ENCODE measurements around the gene GFRAL.
A peak's percentile ranks its signal among the peaks of the same experiment; 100 is the strongest.

Gene GFRAL

GRCh38 chr6:55299286-55299985 is 27.8 kb upstream of the GFRAL start:
- no peak overlapping the region for H3K9ac ChIP-seq (ENCODE audit: low read length)
- H3K4me1 ChIP-seq (ENCODE audit: control insufficient read depth in 1 of 2, insufficient read depth in 2 of 2, low read length in 2 of 2), result no peaks in the 10 kb centered on the region
- H2BK5ac ChIP-seq (ENCODE audit: low read depth, low read length, poor library complexity), result no peak overlapping the region
- no peaks in the 10 kb centered on the region for H3K36me3 ChIP-seq (ENCODE audit: control insufficient read depth in 1 of 2, insufficient read depth in 2 of 2, low read length in 2 of 2)
- no peak overlapping the region for H4K8ac ChIP-seq (ENCODE audit: low read depth, low read length)
- no peak overlapping the region for H2BK120ac ChIP-seq (ENCODE audit: insufficient read depth, low read length, poor library complexity)
- no peaks in the 10 kb centered on the region for H3K9me3 ChIP-seq (ENCODE audit: insufficient read depth, low read depth, low read length)
- no peak for DNase-seq
- no peak overlapping the region for H3K18ac ChIP-seq (ENCODE audit: low read length)
- H3K14ac ChIP-seq (ENCODE audit: low read length), result no peak overlapping the region
- no peak overlapping the region for H2BK12ac ChIP-seq (ENCODE audit: low read length)
- H2AFZ ChIP-seq (ENCODE audit: insufficient read depth, low read length, poor library complexity), result no peak overlapping the region
- no peak overlapping the region for H4K12ac ChIP-seq (ENCODE audit: low read depth, low read length)
- H3K27me3 ChIP-seq (ENCODE audit: insufficient read depth, low read length), result no peaks in the 10 kb centered on the region
- H3K4ac ChIP-seq (ENCODE audit: low read depth, low read length), result no peak overlapping the region
- WGBS (ENCODE audit: extremely low coverage, insufficient coverage, insufficient read length), result no CpG with 5 or more reads among the region's 5 CpGs
- no peak overlapping the region for H3K23ac ChIP-seq (ENCODE audit: low read length)
- H4K91ac ChIP-seq (ENCODE audit: low read depth, low read length), result no peak overlapping the region
- H3K79me1 ChIP-seq (ENCODE audit: low read length), result no peaks in the 10 kb centered on the region
- no peaks in the 10 kb centered on the region for H3K79me2 ChIP-seq (ENCODE audit: control insufficient read depth, insufficient read depth, low read length, poor library complexity)
- no peak overlapping the region for H2AK5ac ChIP-seq (ENCODE audit: low read length)
- H3K4me2 ChIP-seq (ENCODE audit: low read length), result no peak overlapping the region
- no peak overlapping the region for H3K27ac ChIP-seq (ENCODE audit: low read depth, low read length)
- no peak overlapping the region for H3K4me3 ChIP-seq (ENCODE audit: low read depth, low read length)

- H3K23ac ChIP-seq (ENCODE audit: low read length), result no peak overlapping the region
- no peak overlapping the region for H4K12ac ChIP-seq (ENCODE audit: low read depth, low read length)
- no peak overlapping the region for H2BK5ac ChIP-seq (ENCODE audit: low read depth, low read length, poor library complexity)
- no peak overlapping the region for H3K27ac ChIP-seq (ENCODE audit: low read depth, low read length)
- WGBS (ENCODE audit: extremely low coverage, insufficient coverage, insufficient read length), result no CpG with 5 or more reads among the region's 1 CpG
- no peaks in the 10 kb centered on the region for H3K4me1 ChIP-seq (ENCODE audit: control insufficient read depth in 1 of 2, insufficient read depth in 2 of 2, low read length in 2 of 2)
- H2BK12ac ChIP-seq (ENCODE audit: low read length), result no peak overlapping the region
- no peak overlapping the region for H4K91ac ChIP-seq (ENCODE audit: low read depth, low read length)
- H3K27me3 ChIP-seq (ENCODE audit: insufficient read depth, low read length), result no peaks in the 10 kb centered on the region
- H3K79me1 ChIP-seq (ENCODE audit: low read length), result no peaks in the 10 kb centered on the region
- no peak for DNase-seq
- no peak overlapping the region for H3K18ac ChIP-seq (ENCODE audit: low read length)
- no peaks in the 10 kb centered on the region for H3K36me3 ChIP-seq (ENCODE audit: control insufficient read depth in 1 of 2, insufficient read depth in 2 of 2, low read length in 2 of 2)
- no peak overlapping the region for H3K4me3 ChIP-seq (ENCODE audit: low read depth, low read length)
- no peak overlapping the region for H4K8ac ChIP-seq (ENCODE audit: low read depth, low read length)
- no peak overlapping the region for H3K14ac ChIP-seq (ENCODE audit: low read length)
- H3K9me3 ChIP-seq (ENCODE audit: insufficient read depth, low read depth, low read length), result no peaks in the 10 kb centered on the region
- H2AK5ac ChIP-seq (ENCODE audit: low read length), result no peak overlapping the region
- no peak overlapping the region for H2BK120ac ChIP-seq (ENCODE audit: insufficient read depth, low read length, poor library complexity)
- no peaks in the 10 kb centered on the region for H3K79me2 ChIP-seq (ENCODE audit: control insufficient read depth, insufficient read depth, low read length, poor library complexity)
- H2AFZ ChIP-seq (ENCODE audit: insufficient read depth, low read length, poor library complexity), result no peak overlapping the region
- no peak overlapping the region for H3K9ac ChIP-seq (ENCODE audit: low read length)
- no peak overlapping the region for H3K4me2 ChIP-seq (ENCODE audit: low read length)
- no peak overlapping the region for H3K4ac ChIP-seq (ENCODE audit: low read depth, low read length)
Observed at GRCh38 chr6:55304747-55305146, 22.5 kb upstream of the GFRAL start.

- H2AFZ ChIP-seq (ENCODE audit: insufficient read depth, low read length, poor library complexity), result no peak overlapping the region
- no peak overlapping the region for H3K14ac ChIP-seq (ENCODE audit: low read length)
- H2AK5ac ChIP-seq (ENCODE audit: low read length), result no peak overlapping the region
- no peaks in the 10 kb centered on the region for H3K36me3 ChIP-seq (ENCODE audit: control insufficient read depth in 1 of 2, insufficient read depth in 2 of 2, low read length in 2 of 2)
- H3K79me1 ChIP-seq (ENCODE audit: low read length), result no peaks in the 10 kb centered on the region
- no peak overlapping the region for H3K27ac ChIP-seq (ENCODE audit: low read depth, low read length)
- no peaks in the 10 kb centered on the region for H3K79me2 ChIP-seq (ENCODE audit: control insufficient read depth, insufficient read depth, low read length, poor library complexity)
- H4K8ac ChIP-seq (ENCODE audit: low read depth, low read length), result peak overlapping the region; percentile 16
- no peak overlapping the region for H2BK120ac ChIP-seq (ENCODE audit: insufficient read depth, low read length, poor library complexity)
- no peak overlapping the region for H3K9ac ChIP-seq (ENCODE audit: low read length)
- no peak overlapping the region for H3K23ac ChIP-seq (ENCODE audit: low read length)
- no peak overlapping the region for H3K4ac ChIP-seq (ENCODE audit: low read depth, low read length)
- H3K4me3 ChIP-seq (ENCODE audit: low read depth, low read length), result no peak overlapping the region
- no peak overlapping the region for H2BK12ac ChIP-seq (ENCODE audit: low read length)
- H3K4me1 ChIP-seq (ENCODE audit: control insufficient read depth in 1 of 2, insufficient read depth in 2 of 2, low read length in 2 of 2), result peaks cover 0 to 2% of the 10 kb centered on the region in 2 experiments
- H4K91ac ChIP-seq (ENCODE audit: low read depth, low read length), result no peak overlapping the region
- no peaks in the 10 kb centered on the region for H3K27me3 ChIP-seq (ENCODE audit: insufficient read depth, low read length)
- no peak overlapping the region for H3K18ac ChIP-seq (ENCODE audit: low read length)
- no peak overlapping the region for H3K4me2 ChIP-seq (ENCODE audit: low read length)
- no peaks in the 10 kb centered on the region for H3K9me3 ChIP-seq (ENCODE audit: insufficient read depth, low read depth, low read length)
- peak; percentile 26 to 53 for DNase-seq
- no peak overlapping the region for H4K12ac ChIP-seq (ENCODE audit: low read depth, low read length)
- H2BK5ac ChIP-seq (ENCODE audit: low read depth, low read length, poor library complexity), result no peak overlapping the region
Observed at GRCh38 chr6:55319961-55320695, 7.1 kb upstream of the GFRAL start.

GRCh38 chr6:55320696-55321086 is 6.6 kb upstream of the GFRAL start:
- Histone ChIP-seq H3K4me1 (ENCODE audit: control insufficient read depth in 1 of 2, insufficient read depth in 2 of 2, low read length in 2 of 2) (peaks cover 0 to 2% of the 10 kb centered on the region in 2 experiments), H3K27ac (ENCODE audit: low read depth, low read length) (no peak overlapping the region), H3K4me2 (ENCODE audit: low read length) (no peak overlapping the region), H4K12ac (ENCODE audit: low read depth, low read length) (no peak overlapping the region), H3K36me3 (ENCODE audit: control insufficient read depth in 1 of 2, insufficient read depth in 2 of 2, low read length in 2 of 2) (no peaks in the 10 kb centered on the region), H3K9ac (ENCODE audit: low read length) (no peak overlapping the region), H3K18ac (ENCODE audit: low read length) (no peak overlapping the region), H3K9me3 (ENCODE audit: insufficient read depth, low read depth, low read length) (no peaks in the 10 kb centered on the region), H2AFZ (ENCODE audit: insufficient read depth, low read length, poor library complexity) (no peak overlapping the region), H3K4ac (ENCODE audit: low read depth, low read length) (no peak overlapping the region), H2BK5ac (ENCODE audit: low read depth, low read length, poor library complexity) (no peak overlapping the region), H4K8ac (ENCODE audit: low read depth, low read length) (peak overlapping the region; percentile 16), H3K79me1 (ENCODE audit: low read length) (no peaks in the 10 kb centered on the region), H3K4me3 (ENCODE audit: low read depth, low read length) (no peak overlapping the region), H3K14ac (ENCODE audit: low read length) (no peak overlapping the region), H3K27me3 (ENCODE audit: insufficient read depth, low read length) (no peaks in the 10 kb centered on the region), H2BK120ac (ENCODE audit: insufficient read depth, low read length, poor library complexity) (no peak overlapping the region), H3K23ac (ENCODE audit: low read length) (no peak overlapping the region), H2AK5ac (ENCODE audit: low read length) (no peak overlapping the region), H4K91ac (ENCODE audit: low read depth, low read length) (no peak overlapping the region), H2BK12ac (ENCODE audit: low read length) (no peak overlapping the region), H3K79me2 (ENCODE audit: control insufficient read depth, insufficient read depth, low read length, poor library complexity) (no peaks in the 10 kb centered on the region)
- WGBS (ENCODE audit: extremely low coverage, insufficient coverage, insufficient read length), result no CpG with 5 or more reads among the region's 2 CpGs
- peak in 1 of 2 donors; percentile 2 for DNase-seq

All from trophoblast cell (in vitro differentiated cells and primary cell).